HG03039 (cell line): ENCODE data around the gene RD3L.
"Not testable (repeated sequence)": the region's sequence is repeated elsewhere in the genome, so short reads cannot be mapped to it uniquely, and the experiment has no call there.

Experiments
- ATAC-seq: cut with Tn5 transposase; IDR thresholded peaks from one replicate; pipeline ENCODE4 v1.9.1; 2021; ENCODE audit warnings: mild to moderate bottlenecking, moderate library complexity; ENCODE audit not compliant: unreplicated experiment

Gene RD3L

GRCh38 chr14:103928011-103928890, 14.1 kb downstream of the RD3L start, which contains the start of gene TDRD9:
Gene TDRD9 (plus strand): TSS chr14:103928456. CDS start chr14:103928510, 54 bp downstream.
- ATAC-seq = no peak

- no peak for ATAC-seq
Observed at GRCh38 chr14:103927566-103927965, 14.8 kb downstream of the RD3L start.

DNA sequence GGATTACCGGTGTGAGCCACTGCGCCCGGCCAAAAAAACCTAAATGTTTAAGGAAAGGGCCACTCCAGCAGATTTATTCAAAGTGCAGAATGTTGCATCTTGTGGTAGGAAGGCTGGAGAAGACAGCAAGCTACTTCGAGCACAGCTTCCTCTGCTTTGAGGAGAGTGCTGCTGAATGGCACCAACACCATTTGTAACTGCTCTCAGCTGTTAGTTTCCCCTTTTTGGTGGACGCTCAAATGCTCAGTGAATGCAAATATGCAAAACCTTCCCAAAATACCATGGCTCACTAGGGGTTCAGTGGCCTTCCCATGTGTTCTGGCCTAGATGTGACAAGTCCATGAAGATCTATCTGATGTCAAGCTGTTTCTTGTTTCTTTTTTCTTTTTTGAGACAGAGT, 17.0 kb downstream of the RD3L start:
- no peak for ATAC-seq

GRCh38 chr14:103923863-103924262, 18.5 kb downstream of the RD3L start:
- ATAC-seq = no peak

GRCh38 chr14:103921855-103922200, 20.5 kb downstream of the RD3L start:
- not testable (repeated sequence) for ATAC-seq

DNA sequence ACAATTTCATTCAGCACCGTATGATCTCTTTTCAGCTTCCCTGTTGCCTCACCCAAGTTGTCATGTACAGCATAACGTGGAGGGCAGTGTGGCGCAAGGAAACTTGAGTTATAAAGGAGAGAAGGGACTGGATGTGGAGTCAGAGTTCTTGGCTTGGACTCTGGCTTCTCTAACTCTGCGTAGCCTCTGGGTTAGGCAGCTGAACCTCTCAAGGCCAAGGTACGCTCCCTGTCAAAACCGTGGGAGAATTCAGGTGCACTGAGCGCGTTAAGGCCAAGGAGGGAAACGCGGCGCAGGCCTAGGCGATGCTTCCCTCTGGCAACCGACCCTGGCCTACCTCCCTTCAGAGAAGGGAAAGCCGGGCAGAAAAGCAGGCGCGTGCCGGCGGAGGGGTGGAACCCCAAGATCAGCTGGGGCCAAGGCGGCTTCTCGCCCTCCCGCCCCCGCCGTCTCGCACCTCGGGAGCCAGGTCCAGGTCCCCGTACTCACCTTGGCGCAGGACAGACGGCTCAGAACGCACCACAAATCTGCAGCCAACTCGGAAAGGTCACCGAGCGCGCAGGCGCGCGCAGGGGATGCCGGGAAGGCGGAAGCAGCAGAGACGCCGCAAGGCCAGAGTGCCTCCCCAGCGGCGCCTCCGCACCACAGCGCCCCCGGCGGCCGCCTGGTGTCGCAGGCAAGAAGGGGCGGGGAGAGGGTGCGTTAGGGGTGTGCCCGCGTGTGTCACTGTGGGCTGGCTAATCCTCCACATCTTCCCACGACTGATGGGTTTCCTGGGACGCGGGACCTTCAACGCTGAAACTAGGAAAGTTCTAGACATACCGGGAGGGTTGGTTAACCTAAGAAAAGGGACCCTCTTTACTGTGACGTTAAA, 21.1 kb downstream of the RD3L start:
- ATAC-seq = peak; percentile 97

DNA sequence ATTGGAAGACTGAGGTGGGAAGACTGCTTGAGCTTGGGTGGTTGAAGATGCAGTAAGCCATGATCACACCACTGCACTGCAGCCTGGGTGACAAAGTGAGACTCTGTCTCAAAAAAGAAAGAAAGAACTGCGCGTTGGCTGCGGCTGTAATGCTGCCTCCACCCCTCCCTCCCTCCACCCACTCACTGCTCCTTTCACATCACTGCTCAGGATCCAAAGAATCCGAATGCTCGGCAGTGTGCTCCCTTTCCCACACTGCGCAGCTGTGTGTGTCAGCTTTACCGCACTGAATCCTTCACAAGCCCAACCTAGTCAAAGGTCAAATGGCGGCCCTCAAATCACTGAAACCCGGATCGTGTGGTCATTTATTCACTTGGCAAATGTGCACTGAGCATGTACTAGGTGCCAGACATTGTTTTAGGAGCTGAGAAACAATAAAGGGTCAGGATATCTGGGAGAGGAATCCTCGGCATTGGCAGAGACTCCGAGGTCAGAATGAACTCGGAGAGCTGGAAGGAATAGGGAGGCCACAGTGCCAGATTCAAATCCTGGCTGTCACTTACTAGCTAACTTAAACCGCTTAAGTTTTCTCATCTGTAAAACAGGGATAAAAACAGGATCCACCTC, 25.6 kb downstream of the RD3L start:
- ATAC-seq = no peak

DNA sequence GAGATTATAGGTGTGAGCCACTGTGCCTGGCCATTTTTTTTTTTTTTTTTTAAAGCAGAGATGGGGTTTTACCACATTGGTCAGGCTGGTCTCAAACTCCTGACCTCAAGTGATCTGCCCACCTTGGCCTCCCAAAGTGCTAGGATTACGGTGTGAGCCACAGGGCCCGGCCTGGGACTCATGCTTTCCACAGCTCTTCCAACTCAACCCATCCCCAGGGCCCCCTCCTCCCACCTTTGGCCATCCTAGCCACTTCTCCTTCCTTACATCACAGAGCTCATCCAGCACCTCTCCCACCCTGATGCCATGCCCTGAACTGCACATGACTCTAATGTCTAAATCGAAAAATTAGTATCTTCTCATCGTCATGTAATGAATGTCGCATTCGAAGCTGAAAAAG, 26.7 kb downstream of the RD3L start:
- ATAC-seq = no peak

DNA sequence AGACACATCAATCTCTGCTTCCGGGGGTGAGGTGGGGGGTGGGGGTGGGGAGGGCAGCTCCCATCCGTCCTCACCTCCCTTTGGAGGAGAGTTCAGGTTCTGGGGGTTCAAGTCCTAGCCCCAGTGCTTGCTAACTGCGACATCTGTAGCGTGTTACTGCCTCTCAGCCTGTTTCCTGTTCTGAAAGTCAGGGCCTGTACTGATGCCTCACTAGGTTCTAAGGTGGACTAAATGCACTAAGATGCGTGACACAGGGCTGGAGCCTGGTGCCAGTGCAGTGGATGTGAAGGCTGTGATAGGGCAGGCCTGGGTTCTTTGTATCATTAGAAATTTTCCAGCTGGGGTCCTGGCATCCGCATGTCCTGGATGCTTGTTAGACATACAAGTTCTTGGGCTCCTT, 31.3 kb downstream of the RD3L start:
- ATAC-seq = no peak

DNA sequence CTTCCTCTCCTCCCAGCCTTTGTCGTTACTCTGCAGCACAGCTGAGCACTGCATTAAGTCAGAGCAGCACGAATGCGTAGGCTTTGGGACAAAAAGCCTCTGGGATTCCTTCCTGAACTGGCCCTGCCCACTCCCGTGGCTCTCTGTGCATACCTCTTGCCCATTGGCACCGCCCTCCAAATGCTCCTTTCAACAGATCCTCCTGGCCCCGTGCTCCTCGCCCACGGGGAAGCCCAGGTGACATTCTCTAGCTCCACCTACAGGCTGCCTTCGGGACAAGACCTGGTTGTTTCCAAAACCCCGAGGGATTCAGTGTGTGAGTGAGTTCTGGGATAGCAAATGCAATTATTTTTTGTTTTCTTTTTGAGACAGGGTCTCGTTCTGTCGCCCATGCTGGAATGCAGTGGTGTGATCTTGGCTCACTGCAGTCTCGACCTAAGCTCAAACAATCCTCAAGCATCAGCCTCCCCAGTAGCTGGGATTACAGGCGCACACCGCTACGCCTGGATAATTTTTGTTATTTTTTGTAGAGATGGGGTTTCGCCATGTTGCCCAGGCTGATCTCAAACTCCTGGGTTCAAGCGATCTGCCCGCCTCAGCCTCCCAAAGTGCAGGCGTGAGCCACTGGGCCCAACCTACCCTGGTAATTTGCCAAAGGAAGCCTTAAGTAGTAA, 31.9 kb downstream of the RD3L start:
- ATAC-seq = no peak

GRCh38 chr14:103909531-103910261, 32.6 kb downstream of the RD3L start:
- ATAC-seq = no peak

- ATAC-seq = no peak
Observed at GRCh38 chr14:103908580-103908979, 33.7 kb downstream of the RD3L start.

GRCh38 chr14:103905842-103906456, 36.4 kb downstream of the RD3L start:
- no peak for ATAC-seq

DNA sequence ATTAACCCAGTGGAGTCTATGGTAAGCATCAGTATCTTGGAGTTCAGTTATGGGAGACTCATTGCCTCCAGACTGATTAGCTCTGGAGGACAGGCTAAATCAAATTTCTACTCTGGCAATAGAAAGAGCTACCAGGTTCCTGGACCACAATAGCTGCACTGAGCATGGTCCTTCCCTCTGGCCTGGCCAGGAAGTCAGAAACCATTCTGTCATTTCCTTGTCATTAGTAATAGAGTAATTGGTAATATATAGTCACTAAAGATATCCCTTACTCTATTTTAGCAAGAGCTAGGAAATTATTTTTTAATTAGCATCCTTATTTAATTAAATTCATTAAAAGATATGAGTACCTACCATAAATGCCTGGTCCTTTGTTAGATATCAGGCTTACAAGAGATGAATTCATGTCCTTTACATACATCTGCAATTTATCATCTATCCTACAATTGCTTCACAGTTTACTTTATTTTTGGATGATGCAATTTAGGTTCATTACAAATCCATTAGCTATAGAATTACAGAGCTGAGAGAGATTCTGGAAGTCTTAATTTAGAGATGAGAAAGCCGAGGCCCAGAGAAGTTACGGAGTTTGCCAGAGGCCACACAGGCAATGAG, 37.7 kb downstream of the RD3L start:
- no peak for ATAC-seq

DNA sequence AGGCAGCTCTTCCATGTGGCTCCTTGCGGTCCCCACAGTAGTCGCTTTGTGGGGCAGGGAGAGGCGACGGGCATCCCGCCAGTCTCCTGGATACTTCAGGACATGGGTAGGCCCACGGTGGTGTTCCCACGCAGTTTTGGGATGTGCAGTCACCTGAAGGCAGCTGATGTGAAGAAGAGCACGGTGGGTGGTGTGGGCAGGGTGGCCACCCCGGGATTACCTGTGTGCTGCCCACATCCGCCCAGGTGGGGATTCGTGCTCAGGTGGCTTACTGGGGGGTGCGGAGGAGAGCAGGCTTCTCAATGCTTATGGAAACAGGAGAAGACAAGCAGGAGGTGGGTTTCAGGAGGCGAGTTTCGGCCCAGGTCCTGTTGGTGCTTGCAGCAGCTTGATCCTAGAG, 42.5 kb downstream of the RD3L start:
- ATAC-seq = no peak

GRCh38 chr14:103899316-103899715, 43.0 kb downstream of the RD3L start:
- ATAC-seq = no peak

DNA sequence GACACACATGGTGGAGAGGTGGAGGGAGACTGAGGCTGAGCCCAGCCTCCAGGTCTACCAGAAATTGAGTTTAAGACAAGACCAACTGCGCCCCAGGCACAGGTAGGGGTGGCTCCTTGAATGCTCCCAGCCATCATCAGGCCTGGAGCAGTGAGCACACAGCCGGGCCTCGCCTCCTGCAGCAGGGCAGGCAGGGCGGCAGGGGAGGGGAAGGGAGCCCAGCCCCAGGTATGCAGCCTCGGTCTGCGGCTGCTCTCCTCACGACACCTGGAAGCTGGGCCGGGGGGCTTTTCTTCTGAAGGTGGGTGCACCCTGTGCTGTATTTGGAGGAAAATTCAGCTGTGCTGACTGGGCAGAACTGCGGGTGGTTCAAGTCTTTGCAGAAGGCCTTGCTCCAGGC, 43.6 kb downstream of the RD3L start:
- no peak for ATAC-seq

GRCh38 chr14:103898204-103898603, 44.1 kb downstream of the RD3L start:
- ATAC-seq = no peak
